Measurements from ENCODE around the gene TSKS.

DNA sequence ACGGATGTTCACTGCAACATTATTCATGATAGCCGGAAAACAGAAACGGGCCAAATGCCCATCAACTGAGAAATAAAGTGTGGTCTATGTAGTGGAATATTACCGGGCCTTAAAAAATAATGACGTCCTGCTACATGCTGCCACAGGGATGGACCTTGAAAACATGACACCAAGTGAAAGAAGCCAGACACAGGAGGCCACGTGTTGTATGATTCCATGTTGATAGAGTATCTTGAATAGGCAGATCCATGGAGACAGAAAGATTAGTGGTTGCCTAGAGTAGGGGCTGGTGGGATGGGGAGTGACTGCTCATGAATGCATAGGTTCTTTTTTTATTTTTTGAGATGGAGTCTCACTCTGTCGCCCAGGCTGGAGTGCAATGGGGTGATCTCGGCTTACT lies 7.4 kb upstream of the TSKS start:
- TF ChIP-seq CTCF (IDR thresholded peaks at IDR 0.05) (no peak), POLR2A (IDR thresholded peaks at IDR 0.05) (no peak)
